WTC11 (cell line): ENCODE measurements around the gene CD72. TPM values are rescaled to one million over a fixed set of nuclear protein-coding genes. Genes with fewer than 3 reads are reported as not detected.

Experiments
- ATAC-seq: fragments of 200-7000 bp; cut with Tn5 transposase; 2 replicates; pipeline ENCODE4 v1.10.0; 2021; ENCODE audit warnings: mild to moderate bottlenecking, moderate library complexity
- CTCF ChIA-PET: fragments of 300-600 bp; sonication (Branson Sonifier 250); formaldehyde crosslinking; loops from one replicate; lab custom pipeline; 2021; ENCODE audit warnings: antibody characterized with exemption; lab: Charles Lee
- POLR2A ChIA-PET: fragments of 350-600 bp; sonication (Branson Sonifier 250); formaldehyde crosslinking; loops from one replicate; lab custom pipeline; 2021; ENCODE audit warnings: antibody characterized with exemption; lab: Charles Lee
- DNase-seq: peaks from one replicate; pipeline ENCODE4 v3.0.0; 2021; ENCODE audit warnings: low spot score
- H3K27ac Mint-ChIP-seq: 2 replicates; pipeline ENCODE4 v1.8.0; 2021; ENCODE audit warnings: mixed read lengths
- H3K27me3 Mint-ChIP-seq: 2 replicates; pipeline ENCODE4 v1.8.0; 2021; ENCODE audit warnings: low read depth, mild to moderate bottlenecking, moderate library complexity, mixed read lengths
- H3K36me3 Mint-ChIP-seq: 2 replicates; pipeline ENCODE4 v1.8.0; 2021; ENCODE audit warnings: mixed read lengths
- H3K4me1 Mint-ChIP-seq: 2 replicates; pipeline ENCODE4 v1.8.0; 2022; ENCODE audit warnings: mixed read lengths
- H3K4me3 Mint-ChIP-seq: 2 replicates; pipeline ENCODE4 v1.8.0; 2021; ENCODE audit warnings: mild to moderate bottlenecking, moderate library complexity, mixed read lengths
- H3K9me3 Mint-ChIP-seq: 2 replicates; pipeline ENCODE4 v1.8.0; 2021; ENCODE audit warnings: mixed read lengths
- E2F5 ChIP-seq: sonication (generic); formaldehyde crosslinking; IDR thresholded peaks from 2 replicates; pipeline ENCODE4 v1.8.1; 2022; ENCODE audit warnings: mild to moderate bottlenecking, moderate library complexity, missing genetic modification reagents
- ELF4 ChIP-seq: sonication (generic); formaldehyde crosslinking; IDR thresholded peaks from 2 replicates; pipeline ENCODE4 v1.8.1; 2022; ENCODE audit warnings: low read depth, mild to moderate bottlenecking, moderate library complexity, missing genetic modification reagents
- EMX1 ChIP-seq: fragments of 250-450 bp; sonication (Bioruptor Pico); IDR thresholded peaks from 2 replicates; pipeline ENCODE4 v1.8.0; 2021; ENCODE audit warnings: mild to moderate bottlenecking
- FOXP1 ChIP-seq: sonication (generic); formaldehyde crosslinking; IDR thresholded peaks from 2 replicates; pipeline ENCODE4 v1.8.0; 2022; ENCODE audit warnings: missing genetic modification reagents, mild to moderate bottlenecking, moderate library complexity, borderline replicate concordance
- HMGA2 ChIP-seq: fragments of 250-450 bp; sonication (Bioruptor Pico); IDR thresholded peaks from 2 replicates; pipeline ENCODE4 v1.4.0; 2021; ENCODE audit warnings: mild to moderate bottlenecking, moderate library complexity
- IRF1 ChIP-seq: sonication (generic); formaldehyde crosslinking; IDR thresholded peaks from 2 replicates; pipeline ENCODE4 v1.8.0; 2023; ENCODE audit warnings: missing genetic modification reagents
- IRF2 ChIP-seq: sonication (generic); formaldehyde crosslinking; IDR thresholded peaks from 2 replicates; pipeline ENCODE4 v1.8.0; 2022; ENCODE audit warnings: low read depth, missing genetic modification reagents, borderline replicate concordance
- KAT7 ChIP-seq: sonication (generic); formaldehyde crosslinking; IDR thresholded peaks from 2 replicates; pipeline ENCODE4 v1.8.1; 2023; ENCODE audit warnings: missing genetic modification reagents, mild to moderate bottlenecking, borderline replicate concordance
- MLX ChIP-seq: sonication (generic); formaldehyde crosslinking; IDR thresholded peaks from 2 replicates; pipeline ENCODE4 v1.8.1; 2023; ENCODE audit warnings: mild to moderate bottlenecking, missing genetic modification reagents, moderate library complexity
- MYBL2 ChIP-seq: sonication (generic); formaldehyde crosslinking; IDR thresholded peaks from 2 replicates; pipeline ENCODE4 v1.8.1; 2023; ENCODE audit warnings: mild to moderate bottlenecking, moderate library complexity, missing genetic modification reagents
- NR1H2 ChIP-seq: sonication (generic); formaldehyde crosslinking; IDR thresholded peaks from 2 replicates; pipeline ENCODE4 v1.9.0; 2021; ENCODE audit warnings: mild to moderate bottlenecking, moderate library complexity, missing genetic modification reagents
- NR2C2 ChIP-seq: sonication (generic); formaldehyde crosslinking; IDR thresholded peaks from 2 replicates; pipeline ENCODE4 v1.8.0; 2022; ENCODE audit warnings: mild to moderate bottlenecking, missing genetic modification reagents
- PREB ChIP-seq: sonication (generic); formaldehyde crosslinking; IDR thresholded peaks from 2 replicates; pipeline ENCODE4 v1.8.1; 2022; ENCODE audit warnings: mild to moderate bottlenecking, missing genetic modification reagents, moderate library complexity, borderline replicate concordance
- PRRX2 ChIP-seq: fragments of 250-450 bp; sonication (Bioruptor Pico); IDR thresholded peaks from 2 replicates; pipeline ENCODE4 v1.8.0; 2021; ENCODE audit warnings: mild to moderate bottlenecking
- RELA ChIP-seq: sonication (generic); formaldehyde crosslinking; IDR thresholded peaks from 2 replicates; pipeline ENCODE4 v1.8.1; 2022; ENCODE audit warnings: missing genetic modification reagents, mild to moderate bottlenecking, borderline replicate concordance
- RORB ChIP-seq: fragments of 250-450 bp; sonication (Bioruptor Pico); IDR thresholded peaks from 2 replicates; pipeline ENCODE4 v1.9.0; 2021; ENCODE audit warnings: mild to moderate bottlenecking
- SMAD4 ChIP-seq: sonication (generic); formaldehyde crosslinking; IDR thresholded peaks from 2 replicates; pipeline ENCODE4 v1.8.0; 2022; ENCODE audit warnings: mild to moderate bottlenecking, missing genetic modification reagents
- SP1 ChIP-seq: sonication (generic); formaldehyde crosslinking; conservative IDR thresholded peaks from 2 replicates; pipeline ENCODE4 v1.8.1; 2022; ENCODE audit warnings: missing genetic modification reagents
- TEAD1 ChIP-seq: sonication (generic); formaldehyde crosslinking; IDR thresholded peaks from 2 replicates; pipeline ENCODE4 v1.8.0; 2022; ENCODE audit warnings: mild to moderate bottlenecking, missing genetic modification reagents
- TP53 ChIP-seq: sonication (generic); formaldehyde crosslinking; IDR thresholded peaks from 2 replicates; pipeline ENCODE4 v1.8.1; 2023; ENCODE audit warnings: mild to moderate bottlenecking, missing genetic modification reagents
- ZNF232 ChIP-seq: sonication (generic); formaldehyde crosslinking; IDR thresholded peaks from 2 replicates; pipeline ENCODE4 v1.8.0; 2022; ENCODE audit warnings: mild to moderate bottlenecking, missing genetic modification reagents
- ZNF263 ChIP-seq: sonication (generic); formaldehyde crosslinking; IDR thresholded peaks from 2 replicates; pipeline ENCODE4 v1.8.1; 2022; ENCODE audit warnings: low read depth, mild to moderate bottlenecking, moderate library complexity, missing genetic modification reagents
- ZSCAN18 ChIP-seq: fragments of 250-450 bp; sonication (Bioruptor Pico); IDR thresholded peaks from 2 replicates; pipeline ENCODE4 v2.1.2; 2022; ENCODE audit warnings: mild to moderate bottlenecking, moderate library complexity
- total RNA-seq: library from RNA; stranded (reverse); gene quantifications from 3 replicates; pipeline ENCODE4 v1.2.3, GENCODE V29; 2021

The CD72 gene
- total RNA-seq, 1 experiment from 2014 or later: 2.9 TPM

GRCh38 chr9:35660966-35661415 lies 42.8 kb upstream of the CD72 start:
- peak overlapping the region; percentile 76 for H3K27ac Mint-ChIP-seq
- no peak for ATAC-seq
- H3K27me3 Mint-ChIP-seq: peaks cover 20% of the 10 kb centered on the region
- H3K4me3 Mint-ChIP-seq: no peak overlapping the region
- no peaks in the 10 kb centered on the region for H3K9me3 Mint-ChIP-seq
- CTCF ChIA-PET: interaction anchor here (0.8 to 10.2 kb wide), 24 partner anchors 9 to 175 kb away, joined by 3 to 127 read pairs (median 5); partner anchors contain the start of genes CREB3, GBA2, RGP1 and TLN1
- H3K4me1 Mint-ChIP-seq: peaks cover 41% of the 10 kb centered on the region
- POLR2A ChIA-PET: interaction anchor here (1.0 to 6.8 kb wide), 5 partner anchors 20 to 70 kb away, joined by 4 to 38 read pairs (median 8); partner anchors contain the start of genes CREB3, TLN1 and TPM2
- no peak for DNase-seq
- no peak for TF ChIP-seq SP1 (CRISPR knock-in tag)
- no peak for TF ChIP-seq EMX1
- no peak for TF ChIP-seq E2F5 (CRISPR knock-in tag)
- TF ChIP-seq RORB (CRISPR knock-in tag): no peak
- no peak for TF ChIP-seq IRF2 (CRISPR knock-in tag)
- TF ChIP-seq MYBL2 (CRISPR knock-in tag): no peak
- no peak for TF ChIP-seq ELF4 (CRISPR knock-in tag)
- no peak for TF ChIP-seq NR2C2 (CRISPR knock-in tag)
- TF ChIP-seq RELA (CRISPR knock-in tag): no peak
- TF ChIP-seq KAT7 (CRISPR knock-in tag): no peak
- no peak for TF ChIP-seq FOXP1
- TF ChIP-seq TEAD1 (CRISPR knock-in tag): no peak
- TF ChIP-seq SMAD4: no peak
- TF ChIP-seq, all 79 proteins: peak for 0
- peaks cover 39% of the 10 kb centered on the region for H3K36me3 Mint-ChIP-seq

GRCh38 chr9:35659340-35659739 lies 41.1 kb upstream of the CD72 start:
- H3K36me3 Mint-ChIP-seq: peaks cover 39% of the 10 kb centered on the region
- H3K4me1 Mint-ChIP-seq: peaks cover 35% of the 10 kb centered on the region
- TF ChIP-seq NR1H2 (CRISPR knock-in tag) (no peak), RORB (CRISPR knock-in tag) (no peak), PREB (no peak), SP1 (CRISPR knock-in tag) (no peak), ELF4 (CRISPR knock-in tag) (no peak), HMGA2 (CRISPR knock-in tag) (no peak), MLX (no peak), TP53 (CRISPR knock-in tag) (no peak), MYBL2 (CRISPR knock-in tag) (no peak), PRRX2 (CRISPR knock-in tag) (no peak), ZNF263 (no peak), EMX1 (no peak), KAT7 (CRISPR knock-in tag) (no peak), ZSCAN18 (CRISPR knock-in tag) (no peak), ZNF232 (CRISPR knock-in tag) (no peak), IRF1 (CRISPR knock-in tag) (no peak)
- no peak for DNase-seq
- H3K27ac Mint-ChIP-seq: peak overlapping the region; percentile 64
- H3K9me3 Mint-ChIP-seq: no peaks in the 10 kb centered on the region
- ChIA-PET CTCF (interaction anchor here (1.0 to 10.2 kb wide), 15 partner anchors 10 to 155 kb away, joined by 3 to 127 read pairs (median 16); partner anchors contain the start of genes CREB3, HINT2, SIT1 and TESK1), POLR2A (interaction anchor here (6.8 kb wide), 1 partner anchor 31 kb away, joined by 38 read pairs; the partner anchor contains the start of gene TPM2)
- H3K4me3 Mint-ChIP-seq: peak overlapping the region; percentile 85
- peaks cover 23% of the 10 kb centered on the region for H3K27me3 Mint-ChIP-seq
- ATAC-seq: no peak
